Breast epithelium (tissue), 3 donors: Measurements from ENCODE around the gene TIGD4.

Experiments used
- CTCF ChIP-seq, 3 donors: fragments of 450-650 bp; IDR thresholded peaks; one replicate each; pipeline ENCODE4 v1.5.1; 2016 to 2017; ENCODE audit warnings: antibody characterized with exemption in 3 of 3, mild to moderate bottlenecking in 3 of 3, moderate library complexity in 3 of 3
- POLR2A ChIP-seq: fragments of 450-650 bp; IDR thresholded peaks from one replicate; pipeline ENCODE4 v1.6.1; 2016; ENCODE audit warnings: antibody characterized with exemption, mild to moderate bottlenecking, moderate library complexity
- POLR2AphosphoS5 ChIP-seq, 3 donors: sonication (generic); formaldehyde crosslinking; IDR thresholded peaks; one replicate each; pipeline ENCODE4 v1.6.1; 2017; ENCODE audit warnings: antibody characterized with exemption in 3 of 3

GRCh38 chr4:152825336-152825735, 45.8 kb upstream of the TIGD4 start:
- TF ChIP-seq CTCF (IDR thresholded peaks at IDR 0.05) (no peak), POLR2A (no peak), POLR2AphosphoS5 (IDR thresholded peaks at IDR 0.05) (no peak)
